H9 (cell line): ENCODE results near the gene NRP2. TPM values are rescaled to one million over a fixed set of nuclear protein-coding genes. Genes with fewer than 3 reads are reported as not detected.

Experiments
- DNase-seq: peaks from one replicate; pipeline ENCODE4 v3.0.0-alpha.2; 2017
- H2AFZ ChIP-seq: one replicate; pipeline ENCODE4 v1.6.1; 2013; ENCODE audit warnings: mild to moderate bottlenecking, low read length, control low read depth, moderate library complexity
- H2AK5ac ChIP-seq: 2 replicates; pipeline ENCODE4 v1.6.1; 2013; ENCODE audit warnings: low read length, control low read depth, mixed read lengths; ENCODE audit not compliant: insufficient read length
- H2BK120ac ChIP-seq: one replicate; pipeline ENCODE4 v1.6.1; 2013; ENCODE audit warnings: low read depth, mild to moderate bottlenecking, low read length, control low read depth, inconsistent platforms; ENCODE audit not compliant: poor library complexity, severe bottlenecking
- H2BK12ac ChIP-seq: 2 replicates; pipeline ENCODE4 v1.6.1; 2013; ENCODE audit warnings: low read length, control low read depth, mixed read lengths, low read depth; ENCODE audit not compliant: insufficient read length
- H2BK15ac ChIP-seq: 2 replicates; pipeline ENCODE4 v1.6.1; 2013; ENCODE audit warnings: low read depth, low read length, control low read depth
- H2BK20ac ChIP-seq: one replicate; pipeline ENCODE4 v1.6.1; 2013; ENCODE audit warnings: low read depth, mild to moderate bottlenecking, low read length, control low read depth, inconsistent platforms; ENCODE audit not compliant: poor library complexity, severe bottlenecking
- H2BK5ac ChIP-seq: 2 replicates; pipeline ENCODE4 v1.6.1; 2013; ENCODE audit warnings: low read length, control low read depth, mixed read lengths; ENCODE audit not compliant: insufficient read length
- H3K14ac ChIP-seq: 2 replicates; pipeline ENCODE4 v1.6.1; 2013; ENCODE audit warnings: low read length, control low read depth; ENCODE audit not compliant: insufficient read depth
- H3K18ac ChIP-seq: 2 replicates; pipeline ENCODE4 v1.6.1; 2013; ENCODE audit warnings: low read depth, mild to moderate bottlenecking, mixed read lengths, low read length, control low read depth; ENCODE audit not compliant: insufficient read length
- H3K23ac ChIP-seq: 2 replicates; pipeline ENCODE4 v1.6.1; 2013; ENCODE audit warnings: low read length, control low read depth, mixed read lengths, low read depth; ENCODE audit not compliant: insufficient read length
- H3K23me2 ChIP-seq: 2 replicates; pipeline ENCODE4 v1.6.1; 2013; ENCODE audit warnings: low read depth, mild to moderate bottlenecking, mixed read lengths, low read length, control low read depth; ENCODE audit not compliant: insufficient read length, poor library complexity, severe bottlenecking
- H3K27ac ChIP-seq: 2 replicates; pipeline ENCODE4 v1.5.1; 2013; ENCODE audit warnings: low read length, control low read depth, mixed read lengths, low read depth; ENCODE audit not compliant: insufficient read length
- H3K27me3 ChIP-seq: 2 replicates; pipeline ENCODE4 v1.6.1; 2013; ENCODE audit warnings: low read length, control low read depth, inconsistent platforms; ENCODE audit not compliant: insufficient read depth
- H3K4ac ChIP-seq: 2 replicates; pipeline ENCODE4 v1.6.1; 2013; ENCODE audit warnings: low read depth, mild to moderate bottlenecking, control low read depth, inconsistent platforms, low read length, moderate library complexity
- H3K4me1 ChIP-seq: 2 replicates; pipeline ENCODE4 v1.6.1; 2013; ENCODE audit warnings: low read length, control low read depth, inconsistent platforms; ENCODE audit not compliant: insufficient read depth
- H3K4me2 ChIP-seq: 2 replicates; pipeline ENCODE4 v1.6.1; 2013; ENCODE audit warnings: low read length, control low read depth, mixed read lengths; ENCODE audit not compliant: insufficient read length, insufficient read depth
- H3K56ac ChIP-seq: 2 replicates; pipeline ENCODE4 v1.6.1; 2013; ENCODE audit warnings: low read depth, mild to moderate bottlenecking, mixed read lengths, low read length, control low read depth; ENCODE audit not compliant: insufficient read length
- H3K79me1 ChIP-seq: 2 replicates; pipeline ENCODE4 v1.6.1; 2013; ENCODE audit warnings: low read depth, mild to moderate bottlenecking, moderate library complexity, low read length, control low read depth, inconsistent platforms; ENCODE audit not compliant: insufficient read depth, poor library complexity, severe bottlenecking
- H3K79me2 ChIP-seq: 2 replicates; pipeline ENCODE4 v1.6.1; 2013; ENCODE audit warnings: low read length, control low read depth, inconsistent platforms; ENCODE audit not compliant: insufficient read depth
- H3K9ac ChIP-seq: 2 replicates; pipeline ENCODE4 v1.6.1; 2013; ENCODE audit warnings: low read length, control low read depth, mixed read lengths; ENCODE audit not compliant: insufficient read length; ENCODE audit errors: extremely low read depth
- H3K9me3 ChIP-seq: one replicate; pipeline ENCODE4 v1.6.1; 2013; ENCODE audit warnings: low read depth, low read length, inconsistent platforms; ENCODE audit not compliant: control insufficient read depth
- H3T11ph ChIP-seq: one replicate; pipeline ENCODE4 v1.6.1; 2013; ENCODE audit warnings: mild to moderate bottlenecking, low read length, control low read depth, inconsistent platforms
- H4K20me1 ChIP-seq: one replicate; pipeline ENCODE4 v1.6.1; 2013; ENCODE audit not compliant: control insufficient read depth, insufficient read length, insufficient read depth
- H4K5ac ChIP-seq: 2 replicates; pipeline ENCODE4 v1.6.1; 2013; ENCODE audit warnings: low read depth, mild to moderate bottlenecking, mixed read lengths, low read length, control low read depth; ENCODE audit not compliant: insufficient read length
- H4K8ac ChIP-seq: replicated peaks from 2 replicates; pipeline ENCODE4 v1.6.1; 2013; ENCODE audit warnings: low read length, control low read depth, mixed read lengths, low read depth; ENCODE audit not compliant: insufficient read length
- H4K91ac ChIP-seq: 2 replicates; pipeline ENCODE4 v1.6.1; 2013; ENCODE audit warnings: low read depth, mild to moderate bottlenecking, moderate library complexity, mixed read lengths, low read length, control low read depth; ENCODE audit not compliant: insufficient read length
- H3K27ac Mint-ChIP-seq, 3 experiments: 2 replicates in 2 of 3; 3 replicates in 1 of 3; pipeline ENCODE4 v1.8.0; 2020 to 2021; ENCODE audit warnings: mixed read lengths in 3 of 3, mild to moderate bottlenecking in 1 of 3, moderate library complexity in 1 of 3
- H3K27me3 Mint-ChIP-seq: 2 replicates; pipeline ENCODE4 v1.8.0; 2021; ENCODE audit warnings: low read depth, mild to moderate bottlenecking, moderate library complexity, mixed read lengths
- H3K36me3 Mint-ChIP-seq, 3 experiments: 2 replicates in 2 of 3; 3 replicates in 1 of 3; pipeline ENCODE4 v1.8.0; 2020 to 2021; ENCODE audit warnings: low read depth in 3 of 3, mixed read lengths in 3 of 3; ENCODE audit not compliant: insufficient read depth in 1 of 3
- H3K4me1 Mint-ChIP-seq, 2 experiments: 2 replicates each; pipeline ENCODE4 v1.8.0; 2020; ENCODE audit warnings: mixed read lengths in 2 of 2
- H3K4me3 Mint-ChIP-seq, 2 experiments: 2 replicates in 1 of 2; 3 replicates in 1 of 2; pipeline ENCODE4 v1.8.0; 2020 to 2021; ENCODE audit warnings: mild to moderate bottlenecking in 2 of 2, mixed read lengths in 2 of 2, moderate library complexity in 1 of 2
- H3K9me3 Mint-ChIP-seq, 2 experiments: 2 replicates in 1 of 2; 3 replicates in 1 of 2; pipeline ENCODE4 v1.8.0; 2020; ENCODE audit warnings: mild to moderate bottlenecking in 2 of 2, mixed read lengths in 2 of 2, moderate library complexity in 1 of 2
- CTCF ChIP-seq: fragments of 200-600 bp; sonication (generic); conservative IDR thresholded peaks from 3 replicates; pipeline ENCODE4 v1.8.0; 2021; ENCODE audit warnings: antibody characterized with exemption, mild to moderate bottlenecking
- WGBS: extraction: QIAGEN DNeasy Blood & Tissue Kit; methylation state at CpG from one replicate; pipeline ENCODE4 v1.1.7; 2013; ENCODE audit warnings: missing lambda C conversion rate, low lambda C conversion rate, mixed read lengths; ENCODE audit not compliant: insufficient read length; ENCODE audit errors: extremely low coverage; 5-methylcytosine and 5-hydroxymethylcytosine counted together
- total RNA-seq: library from RNA; stranded (reverse); gene quantifications from 2 replicates; pipeline ENCODE4 v1.2.1, GENCODE V29; 2021

NRP2 gene
- total RNA-seq, 1 experiment from 2014 or later: 19.7 TPM

- Histone ChIP-seq H2AFZ (no peak overlapping the region), H3K4me1 (0 out of 2 replicates have a peak, but pooled peaks cover 4% of the 10 kb centered on the region), H3K23me2 (no peaks in the 10 kb centered on the region), H2BK120ac (no peak overlapping the region), H3K27me3 (no peaks in the 10 kb centered on the region), H2BK12ac (no peak overlapping the region), H3K4me2 (no peak overlapping the region), H3K14ac (no peak overlapping the region), H4K91ac (no peak overlapping the region), H3K79me1 (no peaks in the 10 kb centered on the region), H3K9me3 (no peaks in the 10 kb centered on the region), H2BK5ac (no peak overlapping the region), H2AK5ac (no peak overlapping the region), H3K79me2 (no peaks in the 10 kb centered on the region), H2BK15ac (no peak overlapping the region), H4K5ac (no peak overlapping the region), H3T11ph (no peak overlapping the region), H2BK20ac (no peak overlapping the region), H3K9ac (no peak overlapping the region), H3K23ac (no peak overlapping the region), H3K27ac (no peak overlapping the region), H3K18ac (no peak overlapping the region), H4K8ac (no peak overlapping the region), H4K20me1 (no peaks in the 10 kb centered on the region), H3K4ac (no peak overlapping the region), H3K56ac (no peak overlapping the region)
- H3K27ac Mint-ChIP-seq: no peak overlapping the region
- no peak for TF ChIP-seq CTCF
- H3K36me3 Mint-ChIP-seq: peaks cover 5 to 9% (median 7%) of the 10 kb centered on the region in 3 experiments; a peak in 6 of 7 replicates
- H3K4me3 Mint-ChIP-seq: no peak overlapping the region
- no CpG with 5 or more reads among the region's 4 CpGs for WGBS
- no peaks in the 10 kb centered on the region for H3K27me3 Mint-ChIP-seq
- H3K9me3 Mint-ChIP-seq: no peaks in the 10 kb centered on the region
- no peak for DNase-seq
- H3K4me1 Mint-ChIP-seq: peaks cover 47 to 52% of the 10 kb centered on the region in 2 experiments
These were observed 27.0 kb downstream of the NRP2 start for GRCh38 chr2:205709319-205709718.
